ENCODE results near the gene MCRIP2. TPM values are rescaled to one million over a fixed set of nuclear protein-coding genes. Genes with fewer than 3 reads are reported as not detected.

MCRIP2 gene
- total and polyA plus RNA-seq, 2 donors = 17.0 to 25.2 TPM

DNA sequence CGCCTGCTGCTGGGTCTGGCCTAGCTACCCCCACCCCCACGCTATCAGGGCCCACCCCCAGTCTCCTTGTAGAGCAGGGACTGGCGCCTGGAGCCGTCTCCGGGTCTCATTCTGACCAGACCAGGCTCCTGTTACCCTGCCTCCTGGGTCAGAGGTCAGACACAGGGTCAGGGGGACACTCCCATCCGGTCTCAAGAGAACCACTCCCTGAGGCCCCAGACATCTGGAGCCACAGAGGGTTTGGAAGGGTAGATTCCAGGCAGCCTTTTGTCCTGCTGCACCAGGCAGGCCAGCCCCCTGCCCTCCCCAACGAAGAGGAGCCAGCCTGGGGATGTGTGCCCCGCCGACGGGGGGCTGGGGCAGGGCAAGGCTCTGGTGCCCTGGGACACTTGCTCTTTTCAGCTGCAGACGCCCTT is 11.8 kb upstream of the MCRIP2 start:
- H3K27me3 ChIP-seq (ENCODE audit: control insufficient read depth in 2 of 2, insufficient read depth in 1 of 2, low read length in 1 of 2) = peaks cover 0 to 15% of the 10 kb centered on the region in 2 donors
- 85% methylated on average over 11 of the region's 11 CpGs for WGBS
- H3K9me3 ChIP-seq (ENCODE audit: control insufficient read depth in 2 of 2, insufficient read depth in 1 of 2, low read length in 1 of 2) = no peaks in the 10 kb centered on the region
- no peak overlapping the region for H3K27ac ChIP-seq (ENCODE audit: low read depth in 1 of 2, low read length in 1 of 2)
- no peak overlapping the region for H3K4me3 ChIP-seq (ENCODE audit: low read length in 2 of 2)
- no peak for DNase-seq (ENCODE audit: low read depth in 6 of 9, low spot score in 9 of 9)
- H3K36me3 ChIP-seq (ENCODE audit: control insufficient read depth in 2 of 2, insufficient read depth in 2 of 2, low read length in 1 of 2) = peaks cover 20 to 60% of the 10 kb centered on the region in 2 donors
- H3K4me1 ChIP-seq (ENCODE audit: control insufficient read depth in 2 of 2, insufficient read depth in 2 of 2, low read length in 2 of 2) = peaks cover 0 to 12% of the 10 kb centered on the region in 2 donors

DNA sequence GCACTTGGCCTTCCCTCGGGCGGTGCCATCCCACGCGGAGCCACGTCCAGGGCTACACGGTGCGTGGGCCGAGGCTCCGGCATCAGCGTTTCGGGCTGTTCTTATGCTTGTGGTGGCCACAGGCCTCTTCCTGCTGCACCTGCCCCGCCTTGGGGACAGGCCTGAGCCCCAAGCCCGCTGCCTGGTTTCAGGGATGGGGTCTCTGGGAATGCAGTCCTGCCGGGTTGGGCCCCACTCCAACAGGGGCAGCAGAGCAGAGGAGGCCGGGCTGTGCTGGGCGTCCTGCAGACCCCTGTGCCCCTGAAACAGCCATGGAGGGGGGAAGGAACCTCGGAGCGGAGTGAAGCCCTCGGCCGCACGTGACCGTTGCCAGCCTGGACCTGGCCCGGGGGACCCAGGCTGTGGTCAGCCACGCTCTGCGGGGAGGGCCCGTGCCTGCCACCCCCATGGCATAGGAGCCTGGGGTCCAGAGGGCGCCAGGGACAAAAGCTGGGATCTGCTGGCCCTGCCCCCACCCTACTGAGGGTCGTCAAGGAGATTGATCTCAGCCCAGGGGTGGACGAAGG is 11.3 kb upstream of the MCRIP2 start:
- Histone ChIP-seq H3K36me3 (ENCODE audit: control insufficient read depth in 2 of 2, insufficient read depth in 2 of 2, low read length in 1 of 2) (peaks cover 20 to 56% of the 10 kb centered on the region in 2 donors), H3K27ac (ENCODE audit: low read depth in 1 of 2, low read length in 1 of 2) (no peak overlapping the region), H3K27me3 (ENCODE audit: control insufficient read depth in 2 of 2, insufficient read depth in 1 of 2, low read length in 1 of 2) (peaks cover 0 to 15% of the 10 kb centered on the region in 2 donors), H3K4me3 (ENCODE audit: low read length in 2 of 2) (no peak overlapping the region), H3K9me3 (ENCODE audit: control insufficient read depth in 2 of 2, insufficient read depth in 1 of 2, low read length in 1 of 2) (no peaks in the 10 kb centered on the region), H3K4me1 (ENCODE audit: control insufficient read depth in 2 of 2, insufficient read depth in 2 of 2, low read length in 2 of 2) (peaks cover 3 to 17% of the 10 kb centered on the region in 2 donors)
- no peak for DNase-seq (ENCODE audit: low read depth in 6 of 9, low spot score in 9 of 9)
- WGBS = 69% methylated on average over 29 of the region's 29 CpGs

DNA sequence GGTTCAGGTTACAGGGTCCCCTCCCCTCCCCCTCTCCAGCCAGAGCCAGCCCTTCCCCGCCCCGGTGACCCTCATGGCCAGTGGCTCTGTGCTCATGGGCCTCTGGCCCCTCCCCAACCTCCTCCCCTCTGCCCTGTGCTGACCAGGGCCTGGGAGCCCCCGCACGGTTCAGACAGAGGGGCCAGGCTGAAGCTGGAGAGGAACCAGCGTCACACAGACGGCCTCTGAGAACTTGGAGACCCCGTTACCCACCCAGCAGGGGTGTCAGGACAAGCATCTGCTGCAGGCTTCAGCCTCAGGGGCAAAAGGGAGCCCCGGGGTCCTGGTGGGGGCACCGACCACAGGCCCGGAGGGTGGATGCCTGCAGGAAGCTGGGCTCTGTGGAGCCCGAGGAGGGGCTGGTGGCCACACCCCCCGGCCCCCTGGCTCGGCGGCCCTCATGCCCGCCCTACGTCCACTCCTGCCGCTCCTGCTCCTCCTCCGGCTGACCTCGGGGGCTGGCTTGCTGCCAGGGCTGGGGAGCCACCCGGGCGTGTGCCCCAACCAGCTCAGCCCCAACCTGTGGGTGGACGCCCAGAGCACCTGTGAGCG is 10.7 kb upstream of the MCRIP2 start, which contains the start of gene WFIKKN1:
TSS of gene WFIKKN1 (plus strand) at position 171 of the 591 bp plus-strand sequence. CDS start at position 440, 269 bp downstream.
- Histone ChIP-seq H3K4me1 (ENCODE audit: control insufficient read depth in 2 of 2, insufficient read depth in 2 of 2, low read length in 2 of 2) (peaks cover 7 to 21% of the 10 kb centered on the region in 2 donors), H3K27me3 (ENCODE audit: control insufficient read depth in 2 of 2, insufficient read depth in 1 of 2, low read length in 1 of 2) (peaks cover 0 to 15% of the 10 kb centered on the region in 2 donors), H3K27ac (ENCODE audit: low read depth in 1 of 2, low read length in 1 of 2) (no peak within 1 kb of the TSS), H3K4me3 (ENCODE audit: low read length in 2 of 2) (no peak within 1 kb of the TSS), H3K9me3 (ENCODE audit: control insufficient read depth in 2 of 2, insufficient read depth in 1 of 2, low read length in 1 of 2) (no peaks in the 10 kb centered on the region), H3K36me3 (ENCODE audit: control insufficient read depth in 2 of 2, insufficient read depth in 2 of 2, low read length in 1 of 2) (peaks cover 18 to 50% of the 10 kb centered on the region in 2 donors)
- 7% methylated on average over 23 of the region's 23 CpGs for WGBS
- no peak for DNase-seq (ENCODE audit: low read depth in 6 of 9, low spot score in 9 of 9)

DNA sequence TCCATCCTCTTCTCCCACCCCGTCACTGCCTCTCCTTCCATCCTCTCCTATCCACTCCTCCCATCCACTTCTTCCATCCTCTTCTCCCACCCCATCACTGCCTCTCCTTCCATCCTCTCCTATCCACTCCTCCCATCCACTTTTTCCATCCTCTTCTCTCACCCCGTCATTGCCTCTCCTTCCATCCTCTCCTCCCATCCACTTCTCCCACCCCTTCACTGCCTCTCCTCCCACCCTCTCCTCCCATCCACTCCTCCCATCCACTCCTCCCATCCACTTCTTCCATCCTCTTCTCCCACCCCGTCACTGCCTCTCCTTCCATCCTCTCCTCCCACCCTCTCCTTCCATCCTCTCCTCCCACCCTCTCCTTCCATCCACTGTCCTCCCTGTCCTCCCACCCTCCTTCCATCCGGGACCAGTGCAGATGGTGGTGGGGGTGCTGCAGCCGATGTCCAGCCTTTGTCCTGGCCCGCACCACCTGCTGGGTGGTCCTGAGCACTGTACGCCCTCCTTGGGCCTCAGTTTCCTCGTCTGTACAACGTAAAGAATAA is 9.7 kb upstream of the MCRIP2 start:
- WGBS = 91% methylated on average over 9 of the region's 9 CpGs
- Histone ChIP-seq H3K9me3 (ENCODE audit: control insufficient read depth in 2 of 2, insufficient read depth in 1 of 2, low read length in 1 of 2) (peaks cover 0 to 6% of the 10 kb centered on the region in 2 donors), H3K4me1 (ENCODE audit: control insufficient read depth in 2 of 2, insufficient read depth in 2 of 2, low read length in 2 of 2) (peaks cover 7 to 25% of the 10 kb centered on the region in 2 donors), H3K4me3 (ENCODE audit: low read length in 2 of 2) (no peak overlapping the region), H3K27ac (ENCODE audit: low read depth in 1 of 2, low read length in 1 of 2) (no peak overlapping the region), H3K27me3 (ENCODE audit: control insufficient read depth in 2 of 2, insufficient read depth in 1 of 2, low read length in 1 of 2) (peaks cover 0 to 15% of the 10 kb centered on the region in 2 donors), H3K36me3 (ENCODE audit: control insufficient read depth in 2 of 2, insufficient read depth in 2 of 2, low read length in 1 of 2) (peaks cover 18 to 42% of the 10 kb centered on the region in 2 donors)
- no peak for DNase-seq (ENCODE audit: low read depth in 6 of 9, low spot score in 9 of 9)

DNA sequence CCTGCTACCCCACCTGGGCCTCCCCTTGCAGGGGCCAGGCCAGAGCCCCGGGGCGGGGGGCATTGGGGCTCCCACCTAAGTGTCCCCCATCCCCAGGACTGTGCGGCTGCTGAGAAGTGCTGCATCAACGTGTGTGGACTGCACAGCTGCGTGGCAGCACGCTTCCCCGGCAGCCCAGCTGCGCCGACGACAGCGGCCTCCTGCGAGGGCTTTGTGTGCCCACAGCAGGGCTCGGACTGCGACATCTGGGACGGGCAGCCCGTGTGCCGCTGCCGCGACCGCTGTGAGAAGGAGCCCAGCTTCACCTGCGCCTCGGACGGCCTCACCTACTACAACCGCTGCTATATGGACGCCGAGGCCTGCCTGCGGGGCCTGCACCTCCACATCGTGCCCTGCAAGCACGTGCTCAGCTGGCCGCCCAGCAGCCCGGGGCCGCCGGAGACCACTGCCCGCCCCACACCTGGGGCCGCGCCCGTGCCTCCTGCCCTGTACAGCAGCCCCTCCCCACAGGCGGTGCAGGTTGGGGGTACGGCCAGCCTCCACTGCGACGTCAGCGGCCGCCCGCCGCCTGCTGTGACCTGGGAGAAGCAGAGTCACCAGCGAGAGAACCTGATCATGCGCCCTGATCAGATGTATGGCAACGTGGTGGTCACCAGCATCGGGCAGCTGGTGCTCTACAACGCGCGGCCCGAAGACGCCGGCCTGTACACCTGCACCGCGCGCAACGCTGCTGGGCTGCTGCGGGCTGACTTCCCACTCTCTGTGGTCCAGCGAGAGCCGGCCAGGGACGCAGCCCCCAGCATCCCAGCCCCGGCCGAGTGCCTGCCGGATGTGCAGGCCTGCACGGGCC is 8.9 kb upstream of the MCRIP2 start:
- Histone ChIP-seq H3K9me3 (ENCODE audit: control insufficient read depth in 2 of 2, insufficient read depth in 1 of 2, low read length in 1 of 2) (peaks cover 0 to 6% of the 10 kb centered on the region in 2 donors), H3K4me1 (ENCODE audit: control insufficient read depth in 2 of 2, insufficient read depth in 2 of 2, low read length in 2 of 2) (peaks cover 7 to 31% of the 10 kb centered on the region in 2 donors), H3K27me3 (ENCODE audit: control insufficient read depth in 2 of 2, insufficient read depth in 1 of 2, low read length in 1 of 2) (peaks cover 0 to 15% of the 10 kb centered on the region in 2 donors), H3K36me3 (ENCODE audit: control insufficient read depth in 2 of 2, insufficient read depth in 2 of 2, low read length in 1 of 2) (peaks cover 13 to 34% of the 10 kb centered on the region in 2 donors), H3K27ac (ENCODE audit: low read depth in 1 of 2, low read length in 1 of 2) (no peak overlapping the region), H3K4me3 (ENCODE audit: low read length in 2 of 2) (no peak overlapping the region)
- DNase-seq (ENCODE audit: low read depth in 6 of 9, low spot score in 9 of 9) = no peak
- WGBS = 97% methylated on average over 67 of the region's 67 CpGs

DNA sequence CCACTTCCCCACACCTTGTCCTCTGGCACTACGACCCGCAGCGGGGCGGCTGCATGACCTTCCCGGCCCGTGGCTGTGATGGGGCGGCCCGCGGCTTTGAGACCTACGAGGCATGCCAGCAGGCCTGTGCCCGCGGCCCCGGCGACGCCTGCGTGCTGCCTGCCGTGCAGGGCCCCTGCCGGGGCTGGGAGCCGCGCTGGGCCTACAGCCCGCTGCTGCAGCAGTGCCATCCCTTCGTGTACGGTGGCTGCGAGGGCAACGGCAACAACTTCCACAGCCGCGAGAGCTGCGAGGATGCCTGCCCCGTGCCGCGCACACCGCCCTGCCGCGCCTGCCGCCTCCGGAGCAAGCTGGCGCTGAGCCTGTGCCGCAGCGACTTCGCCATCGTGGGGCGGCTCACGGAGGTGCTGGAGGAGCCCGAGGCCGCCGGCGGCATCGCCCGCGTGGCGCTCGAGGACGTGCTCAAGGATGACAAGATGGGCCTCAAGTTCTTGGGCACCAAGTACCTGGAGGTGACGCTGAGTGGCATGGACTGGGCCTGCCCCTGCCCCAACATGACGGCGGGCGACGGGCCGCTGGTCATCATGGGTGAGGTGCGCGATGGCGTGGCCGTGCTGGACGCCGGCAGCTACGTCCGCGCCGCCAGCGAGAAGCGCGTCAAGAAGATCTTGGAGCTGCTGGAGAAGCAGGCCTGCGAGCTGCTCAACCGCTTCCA is 8.1 kb upstream of the MCRIP2 start:
- Histone ChIP-seq H3K9me3 (ENCODE audit: control insufficient read depth in 2 of 2, insufficient read depth in 1 of 2, low read length in 1 of 2) (peaks cover 0 to 6% of the 10 kb centered on the region in 2 donors), H3K27ac (ENCODE audit: low read depth in 1 of 2, low read length in 1 of 2) (no peak overlapping the region), H3K4me1 (ENCODE audit: control insufficient read depth in 2 of 2, insufficient read depth in 2 of 2, low read length in 2 of 2) (peaks cover 7 to 31% of the 10 kb centered on the region in 2 donors), H3K27me3 (ENCODE audit: control insufficient read depth in 2 of 2, insufficient read depth in 1 of 2, low read length in 1 of 2) (peaks cover 0 to 15% of the 10 kb centered on the region in 2 donors), H3K4me3 (ENCODE audit: low read length in 2 of 2) (no peak overlapping the region), H3K36me3 (ENCODE audit: control insufficient read depth in 2 of 2, insufficient read depth in 2 of 2, low read length in 1 of 2) (peaks cover 6 to 26% of the 10 kb centered on the region in 2 donors)
- no peak for DNase-seq (ENCODE audit: low read depth in 6 of 9, low spot score in 9 of 9)
- WGBS = 99% methylated on average over 74 of the region's 74 CpGs

DNA sequence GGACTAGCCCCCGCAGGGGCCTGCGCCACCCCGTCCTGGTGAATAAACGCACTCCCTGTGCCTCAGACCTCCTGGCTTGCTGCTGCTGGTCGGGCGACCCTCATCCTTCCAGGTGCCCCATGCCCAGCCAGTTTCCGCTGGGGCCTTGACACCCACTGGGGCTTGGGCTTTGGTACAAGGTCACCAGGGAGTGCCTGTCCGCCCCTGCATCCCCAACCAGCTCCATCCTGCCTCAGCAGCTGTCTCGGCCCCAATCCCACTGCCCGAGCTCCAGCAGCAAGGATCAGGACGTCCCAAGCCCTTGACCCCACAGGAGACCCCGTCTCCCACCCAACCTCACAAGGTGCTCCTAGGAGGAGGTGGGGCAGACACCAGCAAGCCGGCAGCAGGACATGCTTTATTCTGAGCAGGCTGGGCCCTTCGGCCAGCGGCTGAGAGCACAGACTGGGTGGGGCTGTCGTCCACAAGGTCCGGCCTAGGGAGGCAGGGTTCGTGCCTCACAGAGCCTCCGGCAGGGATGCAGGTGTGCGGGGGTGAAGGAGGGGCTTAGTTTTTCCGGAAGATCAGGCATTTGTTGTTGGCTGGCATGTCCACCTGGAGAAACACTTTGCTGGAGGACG is 7.5 kb upstream of the MCRIP2 start:
- WGBS = 98% methylated on average over 22 of the region's 22 CpGs
- peaks cover 7 to 31% of the 10 kb centered on the region in 2 donors for H3K4me1 ChIP-seq (ENCODE audit: control insufficient read depth in 2 of 2, insufficient read depth in 2 of 2, low read length in 2 of 2)
- H3K27ac ChIP-seq (ENCODE audit: low read depth in 1 of 2, low read length in 1 of 2) = no peak overlapping the region
- peaks cover 6 to 20% of the 10 kb centered on the region in 2 donors for H3K36me3 ChIP-seq (ENCODE audit: control insufficient read depth in 2 of 2, insufficient read depth in 2 of 2, low read length in 1 of 2)
- no peak for DNase-seq (ENCODE audit: low read depth in 6 of 9, low spot score in 9 of 9)
- peaks cover 0 to 6% of the 10 kb centered on the region in 2 donors for H3K9me3 ChIP-seq (ENCODE audit: control insufficient read depth in 2 of 2, insufficient read depth in 1 of 2, low read length in 1 of 2)
- H3K4me3 ChIP-seq (ENCODE audit: low read length in 2 of 2) = no peak overlapping the region
- H3K27me3 ChIP-seq (ENCODE audit: control insufficient read depth in 2 of 2, insufficient read depth in 1 of 2, low read length in 1 of 2) = peaks cover 0 to 15% of the 10 kb centered on the region in 2 donors

DNA sequence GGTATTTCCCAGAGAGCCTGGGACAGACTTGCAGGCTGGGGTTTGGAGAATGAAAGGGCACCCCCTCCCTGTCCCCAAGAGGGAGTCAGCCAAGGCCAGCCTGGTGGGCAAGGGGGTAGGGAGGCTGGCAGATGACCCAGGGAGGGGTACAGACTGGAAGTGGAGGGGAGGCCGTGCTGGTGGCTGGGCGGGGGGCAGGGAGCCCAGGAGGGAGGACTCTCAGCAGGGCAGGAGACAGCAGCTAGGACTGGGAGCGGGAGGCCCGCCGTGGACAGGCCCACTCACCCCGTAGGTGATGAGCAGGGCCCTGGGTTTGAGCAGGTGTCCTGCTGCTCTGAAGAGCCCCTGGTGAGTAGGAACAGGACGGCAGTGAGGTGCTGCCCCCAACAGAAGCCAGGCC is 6.6 kb upstream of the MCRIP2 start:
- Histone ChIP-seq H3K9me3 (ENCODE audit: control insufficient read depth in 2 of 2, insufficient read depth in 1 of 2, low read length in 1 of 2) (peaks cover 0 to 6% of the 10 kb centered on the region in 2 donors), H3K4me1 (ENCODE audit: control insufficient read depth in 2 of 2, insufficient read depth in 2 of 2, low read length in 2 of 2) (peaks cover 7 to 31% of the 10 kb centered on the region in 2 donors), H3K4me3 (ENCODE audit: low read length in 2 of 2) (no peak overlapping the region), H3K27me3 (ENCODE audit: control insufficient read depth in 2 of 2, insufficient read depth in 1 of 2, low read length in 1 of 2) (peaks cover 0 to 14% of the 10 kb centered on the region in 2 donors), H3K27ac (ENCODE audit: low read depth in 1 of 2, low read length in 1 of 2) (no peak overlapping the region), H3K36me3 (ENCODE audit: control insufficient read depth in 2 of 2, insufficient read depth in 2 of 2, low read length in 1 of 2) (peaks cover 6 to 16% of the 10 kb centered on the region in 2 donors)
- 95% methylated on average over 7 of the region's 7 CpGs for WGBS
- no peak for DNase-seq (ENCODE audit: low read depth in 6 of 9, low spot score in 9 of 9)
